GM19043 (cell line): ENCODE results near the gene AHNAK2.
"Not testable (repeated sequence)": the region's sequence is repeated elsewhere in the genome, so short reads cannot be mapped to it uniquely, and the experiment has no call there.

ENCODE experiments used
- ATAC-seq: cut with Tn5 transposase; IDR thresholded peaks from one replicate; pipeline ENCODE4 v1.9.1; 2021; ENCODE audit warnings: low read depth; ENCODE audit not compliant: unreplicated experiment

The AHNAK2 gene

DNA sequence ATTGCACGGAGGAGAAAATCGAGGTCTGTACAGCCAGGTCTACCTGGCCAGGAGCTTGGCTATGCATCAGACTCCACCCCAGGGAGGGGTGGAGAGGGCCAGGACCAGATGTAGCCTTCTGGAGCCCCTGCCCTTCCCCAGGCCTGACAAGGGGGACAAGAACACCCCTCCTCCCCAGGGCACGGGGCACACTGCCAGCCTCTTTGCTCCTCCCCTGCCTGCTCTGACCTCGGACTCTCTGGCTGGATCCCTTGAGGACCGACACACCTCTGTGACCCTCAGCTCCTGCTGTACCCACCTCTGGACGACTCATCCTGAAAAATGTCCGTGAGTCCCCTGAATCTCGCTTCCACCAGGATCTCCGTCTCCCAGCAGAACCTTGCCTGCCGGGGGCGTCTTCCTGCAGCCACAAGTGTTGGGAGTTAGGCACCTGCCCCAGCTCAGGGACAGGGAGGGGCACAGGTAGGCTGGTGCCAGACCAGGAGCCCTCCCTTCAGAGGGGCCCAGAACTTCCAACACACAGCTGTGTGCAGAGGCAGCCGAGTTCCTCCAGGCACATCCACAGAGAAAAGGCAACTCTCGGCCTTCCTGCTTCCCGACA is 21.8 kb downstream of the AHNAK2 start:
- no peak for ATAC-seq

- no peak for ATAC-seq
Measured at GRCh38 chr14:104955396-104955770, 22.8 kb downstream of the AHNAK2 start.

DNA sequence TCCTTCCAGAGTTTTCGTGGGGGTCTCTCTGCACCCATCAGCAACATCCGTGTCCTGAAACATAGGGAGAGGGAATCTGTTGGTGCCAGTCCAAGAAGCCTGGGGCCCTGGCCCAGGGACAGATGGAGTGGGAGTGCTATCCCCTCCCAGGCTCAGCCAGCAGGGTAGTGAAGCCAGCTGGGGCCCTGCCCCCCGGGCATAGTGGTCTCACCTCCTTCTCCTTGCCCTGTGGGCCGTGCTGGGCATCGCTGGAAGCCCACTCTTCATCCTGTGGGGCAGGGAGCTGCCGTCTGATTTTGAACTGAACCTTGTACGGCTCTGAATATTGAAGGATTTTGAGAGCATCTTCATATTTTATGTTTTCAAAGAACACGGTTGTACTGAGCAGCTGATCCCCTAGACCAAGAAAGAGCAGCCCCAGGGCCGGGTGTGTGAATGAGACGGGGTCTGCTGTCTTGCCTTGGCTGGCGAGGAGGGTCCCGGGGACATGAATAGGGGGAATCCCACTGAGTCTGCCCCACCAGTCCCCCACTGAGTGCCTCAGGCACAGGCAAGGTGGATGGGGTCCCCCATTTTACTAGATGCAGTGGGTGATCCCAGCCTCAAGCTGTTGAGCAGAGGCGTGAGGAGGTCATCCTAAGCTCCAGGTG is 23.3 kb downstream of the AHNAK2 start:
- no peak for ATAC-seq

DNA sequence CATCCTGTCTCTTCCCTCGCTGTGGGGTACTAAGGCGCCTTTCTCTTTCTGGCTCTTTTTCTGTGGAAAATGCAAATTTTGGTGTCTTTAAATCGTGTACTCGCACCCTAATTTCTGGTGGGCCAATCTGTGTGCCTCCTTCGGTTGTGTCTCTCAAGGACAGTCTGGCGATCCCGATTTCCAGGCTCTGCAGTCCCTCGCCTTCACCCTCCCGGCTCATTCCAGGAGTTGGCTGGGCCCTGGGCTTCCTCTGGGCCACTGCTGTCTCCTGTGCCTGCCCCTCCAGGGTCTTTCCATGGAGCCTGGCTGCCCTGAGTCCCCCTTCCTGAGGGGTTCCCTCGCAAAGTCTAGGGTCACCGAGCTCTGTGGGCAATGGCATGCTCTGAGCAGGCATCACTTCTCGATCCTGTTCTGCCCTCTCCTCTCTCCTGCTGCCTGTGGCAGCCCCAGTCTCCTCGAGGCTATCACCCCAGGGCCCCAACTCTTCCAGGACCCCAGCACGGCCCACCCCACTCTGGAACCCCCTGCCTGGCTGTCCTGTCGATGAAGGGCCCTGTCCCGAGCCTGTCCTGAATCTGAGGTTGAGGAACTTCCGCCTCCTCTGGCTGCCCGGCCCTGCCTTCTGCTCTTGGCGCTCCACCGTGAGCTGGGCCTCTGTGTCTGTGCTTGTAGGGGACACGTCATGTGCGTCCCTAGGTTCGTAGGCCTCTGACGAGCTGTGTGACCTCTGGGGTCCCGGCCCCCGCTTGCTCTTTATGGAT is 24.1 kb downstream of the AHNAK2 start:
- ATAC-seq, result no peak

- ATAC-seq, result no peak
Measured at GRCh38 chr14:104953097-104953496, 25.1 kb downstream of the AHNAK2 start.

- ATAC-seq, result not testable (repeated sequence)
Measured at GRCh38 chr14:104951863-104952657, 26.1 kb downstream of the AHNAK2 start.

- not testable (repeated sequence) for ATAC-seq
Measured at GRCh38 chr14:104950701-104951100, 27.5 kb downstream of the AHNAK2 start.

DNA sequence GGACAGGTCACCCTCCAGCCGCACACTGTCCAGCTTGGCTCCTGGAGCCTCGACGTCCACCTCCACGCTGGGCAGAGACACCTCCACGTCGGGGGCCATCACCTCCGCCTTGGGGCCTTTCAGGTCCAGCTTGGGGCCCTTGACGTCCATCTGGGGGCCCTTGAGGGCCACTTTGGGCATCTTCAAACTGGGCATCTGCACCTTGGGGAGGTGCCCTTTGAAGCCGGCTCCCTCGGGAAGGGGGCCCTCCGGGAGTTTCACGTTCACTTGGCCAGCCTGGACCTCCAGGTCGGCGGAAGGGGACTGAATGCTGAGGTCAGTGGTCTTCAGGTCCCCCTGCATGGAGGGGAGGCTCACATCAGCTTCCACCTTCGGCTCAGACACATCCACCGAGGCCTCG is 28.2 kb downstream of the AHNAK2 start:
- no peak for ATAC-seq

- ATAC-seq, result not testable (repeated sequence)
Measured at GRCh38 chr14:104949406-104949955, 28.7 kb downstream of the AHNAK2 start.

DNA sequence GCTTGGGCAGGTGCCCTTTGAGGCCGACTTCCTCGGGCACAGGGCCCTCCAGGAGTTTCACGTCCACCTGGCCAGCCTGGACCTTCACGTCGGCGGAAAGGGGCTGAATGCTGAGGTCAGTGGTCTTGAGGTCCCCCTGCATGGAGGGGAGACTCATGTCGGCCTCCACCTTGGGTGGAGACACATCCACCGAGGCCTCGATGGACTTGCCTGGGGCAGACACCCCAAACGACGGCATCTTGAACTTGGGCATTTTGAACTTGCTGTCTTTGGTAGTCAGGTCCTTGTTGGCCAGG is 29.5 kb downstream of the AHNAK2 start:
- no peak for ATAC-seq

DNA sequence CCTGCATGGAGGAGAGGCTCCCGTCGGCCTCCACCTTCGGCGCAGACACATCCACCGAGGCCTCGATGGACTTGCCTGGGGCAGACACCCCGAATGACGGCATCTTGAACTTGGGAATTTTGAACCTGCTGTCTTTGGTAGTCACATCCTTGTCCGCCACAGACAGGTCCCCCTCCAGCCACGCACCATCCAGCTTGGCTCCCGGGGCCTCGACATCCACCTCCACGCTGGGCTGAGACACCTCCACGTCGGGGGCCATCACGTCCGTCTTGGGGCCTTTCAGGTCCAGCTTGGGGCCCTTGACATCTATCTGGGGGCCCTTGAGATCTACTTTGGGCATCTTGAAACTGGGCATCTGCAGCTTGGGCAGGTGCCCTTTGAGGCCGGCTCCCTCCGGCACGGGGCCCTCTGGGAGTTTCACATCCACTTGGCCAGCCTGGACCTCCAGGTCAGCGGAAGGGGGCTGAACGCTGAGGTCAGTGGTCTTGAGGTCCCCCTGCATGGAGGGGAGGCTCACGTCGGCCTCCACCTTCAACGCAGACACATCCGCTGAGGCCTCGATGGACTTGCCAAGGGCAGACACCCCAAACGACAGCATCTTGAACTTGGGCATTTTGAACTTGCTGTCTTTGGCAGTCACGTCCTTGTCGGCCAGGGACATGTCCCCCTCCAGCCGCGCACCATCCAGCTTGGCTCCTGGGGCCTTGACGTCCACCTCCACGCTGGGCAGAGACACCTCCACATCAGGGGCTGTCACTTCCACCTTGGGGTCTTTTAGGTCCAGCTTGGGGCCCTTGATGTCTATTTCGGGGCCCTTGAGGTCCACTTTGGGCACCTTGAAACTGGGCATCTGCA is 30.1 kb downstream of the AHNAK2 start:
- not testable (repeated sequence) for ATAC-seq

DNA sequence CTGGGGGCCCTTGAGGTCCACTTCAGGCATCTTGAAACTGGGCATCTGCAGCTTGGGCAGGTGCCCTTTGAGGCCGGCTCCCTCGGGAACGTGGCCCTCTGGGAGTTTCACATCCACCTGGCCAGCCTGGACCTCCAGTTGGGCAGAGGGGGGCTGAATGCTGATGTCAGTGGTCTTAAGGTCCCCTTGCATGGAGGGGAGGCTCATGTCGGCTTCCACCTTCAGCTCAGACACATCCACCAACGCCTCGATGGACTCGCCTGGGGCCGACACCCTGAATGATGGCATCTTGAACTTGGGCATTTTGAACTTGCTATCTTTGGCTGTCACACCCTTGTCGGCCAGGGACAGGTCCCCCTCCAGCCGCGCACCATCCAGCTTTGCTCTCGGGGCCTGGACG is 31.0 kb downstream of the AHNAK2 start:
- not testable (repeated sequence) for ATAC-seq

DNA sequence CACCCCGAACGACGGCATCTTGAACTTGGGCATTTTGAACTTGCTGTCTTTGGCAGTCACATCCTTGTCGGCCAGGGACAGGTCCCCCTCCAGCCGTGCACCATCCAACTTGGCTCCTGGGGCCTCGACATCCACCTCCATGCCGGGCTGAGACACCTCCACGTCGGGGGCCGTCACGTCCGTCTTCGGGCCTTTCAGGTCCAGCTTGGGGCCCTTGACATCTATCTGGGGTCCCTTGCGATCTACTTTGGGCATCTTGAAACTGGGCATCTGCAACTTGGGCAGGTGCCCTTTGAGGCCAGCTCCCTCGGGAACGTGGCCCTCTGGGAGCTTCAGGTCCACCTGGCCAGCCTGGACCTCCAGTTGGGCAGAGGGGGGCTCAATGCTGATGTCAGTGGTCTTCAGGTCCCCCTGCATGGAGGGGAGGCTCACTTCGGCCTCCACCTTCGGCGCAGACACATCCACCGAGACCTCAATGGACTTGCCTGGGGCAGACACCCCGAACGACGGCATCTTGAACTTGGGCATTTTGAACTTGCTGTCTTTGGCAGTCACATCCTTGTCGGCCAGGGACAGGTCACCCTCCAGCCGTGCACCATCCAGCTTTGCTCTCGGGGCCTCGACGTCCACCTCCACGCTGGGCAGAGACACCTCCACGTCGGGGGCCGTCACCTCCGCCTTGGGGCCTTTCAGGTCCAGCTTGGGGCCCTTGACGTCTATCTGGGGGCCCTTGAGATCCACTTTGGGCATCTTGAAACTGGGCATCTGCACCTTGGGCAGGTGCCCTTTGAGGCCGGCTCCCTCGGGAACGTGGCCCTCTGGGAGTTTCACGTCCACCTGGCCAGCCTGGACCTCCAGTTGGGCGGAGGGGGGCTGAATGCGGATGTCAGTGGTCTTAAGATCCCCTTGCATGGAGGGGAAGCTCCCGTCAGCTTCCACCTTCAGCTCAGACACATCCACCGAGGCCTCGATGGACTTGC is 31.9 kb downstream of the AHNAK2 start:
- not testable (repeated sequence) for ATAC-seq

- ATAC-seq, result not testable (repeated sequence)
Measured at GRCh38 chr14:104945266-104945665, 32.9 kb downstream of the AHNAK2 start.

GRCh38 chr14:104944436-104945205 is 33.6 kb downstream of the AHNAK2 start:
- ATAC-seq, result not testable (repeated sequence)

DNA sequence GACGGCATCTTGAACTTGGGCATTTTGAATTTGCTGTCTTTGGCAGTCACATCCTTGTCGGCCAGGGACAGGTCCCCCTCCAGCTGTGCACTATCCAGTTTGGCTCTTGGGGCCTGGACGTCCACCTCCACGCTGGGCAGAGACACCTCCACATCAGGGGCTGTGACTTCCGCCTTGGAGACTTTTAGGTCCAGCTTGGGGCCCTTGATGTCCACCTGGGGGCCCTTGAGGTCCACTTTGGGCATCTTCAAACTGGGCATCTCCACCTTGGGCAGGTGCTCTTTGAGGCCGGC is 34.2 kb downstream of the AHNAK2 start:
- not testable (repeated sequence) for ATAC-seq

DNA sequence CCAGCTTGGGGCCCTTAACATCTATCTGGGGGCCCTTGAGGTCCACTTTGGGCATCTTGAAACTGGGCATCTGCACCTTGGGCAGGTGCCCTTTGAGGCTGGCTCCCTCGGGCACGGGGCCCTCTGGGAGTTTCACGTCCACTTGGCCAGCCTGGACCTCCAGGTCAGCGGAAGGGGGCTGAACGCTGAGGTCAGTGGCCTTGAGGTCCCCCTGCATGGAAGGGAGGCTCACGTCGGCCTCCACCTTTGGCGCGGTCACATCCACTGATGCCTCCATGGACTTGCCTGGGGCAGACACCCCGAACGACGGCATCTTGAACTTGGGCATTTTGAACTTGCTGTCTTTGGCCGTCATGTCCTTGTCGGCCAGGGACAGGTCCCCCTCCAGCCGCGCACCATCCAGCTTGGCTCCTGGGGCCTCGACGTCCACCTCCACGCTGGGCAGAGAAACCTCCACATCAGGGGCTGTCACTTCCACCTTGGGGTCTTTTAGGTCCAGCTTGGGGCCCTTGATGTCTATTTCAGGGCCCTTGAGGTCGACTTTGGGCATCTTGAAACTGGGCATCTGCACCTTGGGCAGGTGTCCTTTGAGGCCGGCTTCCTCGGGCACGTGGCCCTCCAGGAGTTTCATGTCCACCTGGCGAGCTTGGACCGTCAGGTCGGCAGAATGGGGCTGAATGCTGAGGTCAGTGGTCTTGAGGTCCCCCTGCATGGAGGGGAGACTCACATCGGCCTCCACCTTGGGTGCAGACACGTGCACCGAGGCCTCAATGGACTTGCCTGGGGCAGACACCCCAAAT is 34.8 kb downstream of the AHNAK2 start:
- ATAC-seq, result not testable (repeated sequence)
